Suprapubic skin (tissue), 3 donors: Measurements from ENCODE around the gene HELZ.

Source experiments
- CTCF ChIP-seq, 2 donors: fragments of 200-600 bp in 1 of 2; fragments of 450-650 bp in 1 of 2; sonication (generic) in 1 of 2; IDR thresholded peaks; one replicate each; pipeline ENCODE4 v1.5.1; 2016 to 2019; ENCODE audit warnings: antibody characterized with exemption in 2 of 2, mild to moderate bottlenecking in 1 of 2, moderate library complexity in 1 of 2
- POLR2A ChIP-seq, 2 donors: fragments of 450-650 bp; IDR thresholded peaks; one replicate each; pipeline ENCODE4 v1.6.1; 2017; ENCODE audit warnings: antibody characterized with exemption in 2 of 2, mild to moderate bottlenecking in 2 of 2, moderate library complexity in 2 of 2

GRCh38 chr17:67239597-67239996, 5.4 kb downstream of the HELZ start:
- TF ChIP-seq CTCF (IDR thresholded peaks at IDR 0.05) (no peak), POLR2A (IDR thresholded peaks at IDR 0.05) (no peak)
